HG02943 (cell line): ENCODE measurements around the gene NLGN1.

Experiments used
- ATAC-seq: cut with Tn5 transposase; IDR thresholded peaks from one replicate; pipeline ENCODE4 v1.9.1; 2021; ENCODE audit warnings: mild to moderate bottlenecking, low read depth, moderate library complexity; ENCODE audit not compliant: unreplicated experiment

Gene NLGN1

DNA sequence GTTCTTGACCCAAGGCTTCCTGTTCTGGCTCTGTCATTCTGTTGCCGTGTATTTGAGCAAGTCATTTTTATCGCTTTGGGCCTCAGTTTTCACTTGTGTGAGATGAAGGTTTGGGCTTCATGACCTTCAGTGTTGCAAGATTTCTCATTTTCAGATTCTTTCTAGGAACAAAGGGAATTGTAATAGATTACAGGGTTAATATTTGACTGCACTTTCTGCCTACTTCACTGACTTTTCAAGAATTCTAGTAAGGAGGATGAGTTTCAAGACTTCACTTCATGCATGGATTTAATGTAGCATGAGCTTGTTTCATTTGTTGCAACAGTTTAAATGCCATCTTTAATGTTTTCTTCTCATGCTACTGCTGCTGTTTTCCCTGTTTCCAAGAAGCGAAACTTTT lies 226.5 kb downstream of the NLGN1 start:
- ATAC-seq, result no peak

DNA sequence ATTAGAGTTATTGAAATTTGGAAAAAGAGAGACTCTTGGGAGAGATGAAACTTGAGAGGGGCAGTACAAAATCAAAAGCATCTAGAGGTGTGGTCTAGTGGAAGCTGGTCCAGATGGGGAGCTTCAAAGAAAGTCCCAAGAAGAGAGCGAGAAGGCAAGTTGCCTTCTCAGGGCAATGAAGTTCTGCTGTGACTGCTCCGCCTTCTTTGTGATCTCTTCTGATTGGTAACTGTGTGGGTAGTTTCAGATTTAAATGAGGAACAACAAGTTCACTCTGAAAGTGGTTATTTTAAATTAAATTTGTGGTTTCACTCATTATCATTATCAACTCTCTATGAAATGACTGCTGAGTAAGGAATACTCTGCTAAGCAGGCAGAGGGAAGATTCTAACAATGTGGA lies 233.3 kb downstream of the NLGN1 start:
- ATAC-seq, result no peak

DNA sequence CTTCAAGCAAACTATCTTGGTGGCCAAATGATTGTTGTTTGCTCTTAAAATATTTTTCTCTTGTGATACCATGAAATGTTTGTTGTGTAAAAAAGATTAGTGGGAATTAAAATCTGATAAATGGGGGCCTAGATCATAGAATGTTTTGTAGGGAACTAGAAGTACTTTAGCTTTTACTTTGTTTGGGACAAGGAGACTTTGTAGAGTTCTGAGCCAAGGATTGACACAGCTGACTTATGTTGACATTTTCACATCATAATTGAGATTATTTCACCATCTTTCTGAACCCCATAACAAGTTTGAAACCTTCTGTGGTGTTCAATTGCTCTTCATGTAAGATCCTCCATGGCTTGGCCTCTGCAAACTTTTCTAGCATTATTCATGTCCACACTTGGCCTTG lies 235.4 kb downstream of the NLGN1 start:
- no peak for ATAC-seq

DNA sequence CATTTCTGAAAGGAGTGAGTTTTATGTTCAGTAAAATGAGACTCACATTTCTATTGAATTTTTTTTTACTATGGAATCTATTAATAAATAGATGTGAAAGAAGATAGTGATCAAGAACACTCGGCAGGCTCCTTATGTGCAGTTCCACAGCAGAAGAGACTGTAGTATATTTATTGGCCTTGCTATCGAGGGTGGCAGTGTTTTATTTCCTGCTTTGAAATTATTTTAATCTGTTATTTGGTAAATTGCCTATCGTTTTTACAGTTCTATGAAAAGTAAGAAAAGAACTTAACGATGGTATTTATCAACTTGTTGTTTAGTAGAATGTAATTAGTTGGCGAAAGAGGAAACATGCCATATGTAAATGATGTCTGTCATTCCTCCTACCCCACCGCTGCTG lies 238.3 kb downstream of the NLGN1 start:
- no peak for ATAC-seq

DNA sequence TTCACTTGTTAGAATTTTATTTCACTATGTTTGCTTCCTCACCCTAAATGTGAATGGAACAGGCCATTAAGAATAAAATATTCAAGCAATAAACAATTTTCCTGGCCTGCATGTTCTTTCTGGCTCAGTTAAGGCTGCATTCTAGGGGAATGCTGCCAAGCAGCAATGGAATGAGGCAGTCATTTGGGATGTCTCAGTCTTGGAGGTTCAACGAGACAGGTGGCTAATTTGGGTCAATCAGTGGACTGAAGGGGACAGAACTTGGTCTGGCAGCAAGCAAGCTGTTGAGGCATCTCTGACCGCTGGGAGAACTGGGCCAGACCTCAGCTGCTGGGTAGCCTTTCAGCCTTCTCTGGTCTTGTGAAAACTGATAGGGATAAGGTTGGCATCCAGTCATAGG lies 241.6 kb downstream of the NLGN1 start:
- no peak for ATAC-seq

DNA sequence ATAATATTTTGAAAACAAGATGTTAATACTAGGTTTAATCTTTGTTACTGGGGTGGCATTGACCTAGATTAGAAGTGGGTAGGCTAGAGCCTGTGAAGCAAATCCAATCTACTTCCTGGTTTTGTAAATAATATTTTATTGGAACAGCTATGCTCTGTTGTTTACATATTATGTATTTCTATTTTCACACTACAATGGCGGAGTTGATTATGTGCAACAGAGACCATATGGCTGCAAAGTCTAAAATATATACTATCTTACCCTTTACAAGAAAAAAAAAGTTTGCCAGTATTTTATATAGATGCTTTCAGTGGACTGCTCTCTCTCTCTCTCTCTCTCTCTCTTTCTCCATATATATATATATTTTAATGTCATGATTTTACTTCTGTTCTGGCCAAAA lies 244.2 kb downstream of the NLGN1 start:
- ATAC-seq, result no peak

DNA sequence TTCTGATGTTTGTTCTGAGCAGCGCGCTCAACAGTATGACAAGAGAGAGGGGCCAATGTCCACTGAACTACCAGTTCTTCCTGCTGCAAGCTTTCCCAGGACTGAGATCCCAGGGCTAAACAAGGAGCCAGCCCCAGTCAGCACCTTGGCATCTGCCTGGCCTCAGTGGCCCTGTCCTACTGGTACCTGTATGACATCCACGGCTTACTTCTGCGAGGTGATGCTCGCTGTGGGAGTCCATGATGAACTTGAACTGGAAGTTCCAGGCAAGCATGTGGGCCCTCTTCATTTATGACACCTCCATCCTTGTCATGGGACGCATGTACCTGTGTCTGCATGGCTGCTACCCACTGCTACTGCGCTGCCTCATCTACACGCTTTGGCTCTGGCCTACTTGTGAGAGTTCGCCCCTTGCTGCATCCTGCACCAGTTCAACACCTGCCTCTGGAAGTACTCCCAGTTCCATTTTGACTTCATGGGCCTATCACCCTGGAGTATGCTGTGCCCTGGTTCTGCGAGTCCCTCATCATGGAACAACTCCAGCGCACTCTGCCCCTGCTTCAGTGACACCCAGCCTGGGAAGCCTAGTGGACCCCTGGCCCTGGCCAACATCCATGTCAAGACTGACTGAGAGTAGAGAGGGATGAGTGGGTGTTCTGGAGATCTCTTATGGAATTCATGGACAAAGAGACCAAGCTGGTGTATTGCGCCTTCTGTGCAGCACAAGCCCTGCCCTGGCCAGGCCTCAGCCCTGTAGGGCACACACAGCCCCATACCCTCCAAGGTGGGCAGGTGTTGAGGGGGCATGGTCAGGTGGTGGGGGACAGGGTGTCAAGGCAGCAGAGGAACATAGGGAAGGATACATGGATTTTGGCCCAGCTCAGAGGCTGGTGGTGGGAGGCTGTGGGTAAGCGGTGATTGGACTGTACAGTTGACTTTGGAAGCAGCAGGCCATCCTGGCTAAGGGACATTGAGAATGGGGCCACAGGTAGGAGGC lies 246.8 kb downstream of the NLGN1 start:
- ATAC-seq, result no peak

DNA sequence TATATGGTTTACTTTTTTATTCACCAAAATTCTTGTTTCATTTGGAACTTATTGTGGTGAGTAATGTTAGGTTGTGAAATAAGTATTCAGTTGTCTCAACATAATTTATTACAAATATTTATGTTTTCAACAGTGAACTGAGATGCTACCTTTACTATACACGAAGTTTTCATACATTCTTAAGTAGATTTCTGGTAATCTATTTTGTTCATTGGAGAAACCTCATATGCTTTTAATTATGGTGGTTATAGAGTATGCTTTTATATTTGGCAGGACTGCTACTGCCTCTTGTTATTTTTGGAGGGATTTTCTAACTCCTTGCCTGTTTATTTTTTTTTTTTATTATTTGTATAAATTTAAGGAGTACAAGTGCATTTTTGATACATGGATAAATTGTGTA lies 253.1 kb downstream of the NLGN1 start:
- ATAC-seq, result no peak

DNA sequence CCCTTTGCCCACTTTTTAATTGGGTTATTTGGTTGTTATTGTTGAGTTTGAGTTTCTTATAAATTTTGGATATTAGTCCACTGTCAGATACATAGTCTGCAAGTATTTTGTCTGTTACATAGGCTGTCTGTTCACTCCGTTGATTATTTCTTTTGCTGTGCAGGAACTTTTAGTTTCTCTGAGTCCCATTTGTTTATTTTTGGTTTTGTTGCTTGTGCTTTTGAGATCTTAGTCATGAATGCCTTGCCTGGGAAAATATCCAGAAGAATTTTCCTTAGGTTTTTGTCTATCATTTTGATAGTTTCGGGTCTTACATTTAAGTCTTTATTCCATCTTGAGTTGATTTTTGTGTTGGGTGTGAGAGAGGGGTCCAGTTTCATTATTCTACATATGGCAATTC lies 254.5 kb downstream of the NLGN1 start:
- ATAC-seq, result no peak

DNA sequence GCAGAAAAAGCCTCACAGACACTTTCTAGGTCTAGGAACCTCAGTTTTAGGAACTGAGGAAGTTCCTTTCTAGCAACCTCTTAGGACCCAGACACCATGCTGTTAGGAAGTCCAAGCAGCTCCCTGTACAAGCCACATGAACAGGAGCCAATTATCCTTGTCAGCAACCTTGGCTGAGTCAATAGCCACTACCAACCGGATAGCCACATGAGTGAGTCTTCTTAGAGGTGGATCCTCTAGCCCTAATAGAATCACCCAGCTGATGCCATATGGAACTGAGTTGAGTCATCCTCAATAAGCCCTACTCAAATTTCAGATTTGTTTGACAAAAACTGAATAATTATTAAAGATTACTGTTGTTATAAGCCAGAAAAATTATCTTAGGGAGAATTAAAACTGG lies 256.2 kb downstream of the NLGN1 start:
- ATAC-seq, result no peak

DNA sequence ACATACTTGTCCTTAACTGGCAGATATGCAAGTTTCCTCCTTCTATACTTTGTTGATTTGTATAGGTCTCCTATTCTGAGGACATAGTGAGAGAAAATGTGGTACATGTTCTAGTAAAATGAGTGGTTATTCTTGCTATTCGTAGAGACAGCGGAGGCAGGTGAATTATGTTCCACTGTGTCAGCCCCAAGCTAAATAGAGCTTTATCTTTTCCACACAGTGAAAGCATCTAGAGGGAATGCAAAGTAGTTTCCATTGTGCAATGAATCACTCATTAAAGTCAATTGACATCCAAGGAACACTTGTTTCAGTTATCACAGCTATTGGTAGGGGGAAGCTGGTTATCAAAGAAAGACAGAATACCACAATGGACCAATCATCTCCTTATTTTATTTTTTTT lies 262.4 kb downstream of the NLGN1 start:
- no peak for ATAC-seq

DNA sequence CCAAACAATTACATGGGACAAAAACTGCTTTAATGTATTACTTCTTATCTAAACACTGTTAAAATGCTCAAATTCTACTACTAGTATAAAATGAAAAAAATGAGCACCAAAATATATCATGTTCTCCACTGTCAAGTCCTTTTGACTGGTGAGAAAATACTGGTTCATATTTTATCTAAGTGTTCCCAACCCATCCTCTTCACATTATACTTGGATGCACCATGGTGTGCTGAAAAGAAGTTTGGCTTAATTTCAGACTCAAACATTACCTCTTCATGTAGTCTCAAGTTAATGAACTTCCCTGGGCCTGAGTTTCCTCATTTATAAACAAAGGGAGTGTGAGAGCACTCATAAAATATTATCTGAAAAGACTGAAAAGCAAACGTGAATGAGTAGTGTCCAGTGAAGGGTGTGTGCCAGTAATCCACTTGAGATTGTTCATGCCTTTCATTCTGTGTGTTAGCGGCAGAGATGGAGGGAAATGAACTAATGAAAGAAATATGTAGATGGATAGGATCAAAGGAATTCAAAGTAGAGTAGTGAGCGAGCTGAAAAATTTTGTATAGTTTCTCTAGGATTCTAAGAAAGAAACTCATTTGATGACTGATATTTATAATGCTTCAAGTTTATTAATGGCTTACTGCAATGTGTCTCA lies 263.2 kb downstream of the NLGN1 start:
- ATAC-seq, result no peak

DNA sequence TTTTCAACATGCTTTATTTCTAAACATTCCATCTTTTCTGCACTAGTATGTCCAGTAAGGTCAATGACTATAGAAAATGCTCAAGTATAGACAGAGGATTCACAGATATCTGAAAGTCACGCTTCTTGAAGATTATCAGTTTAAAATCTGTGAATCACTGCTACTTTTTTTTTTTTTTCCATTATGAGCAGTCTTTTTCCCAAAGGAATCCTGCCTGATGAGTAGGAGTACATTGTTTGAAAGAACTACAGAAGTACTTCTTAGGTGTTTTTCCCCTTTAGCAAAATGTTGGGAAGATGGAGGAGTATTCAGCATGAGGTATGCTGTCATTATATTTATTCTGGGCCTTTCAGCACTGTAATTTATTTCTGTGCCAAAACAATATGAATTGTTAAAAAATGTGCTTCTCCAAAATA lies 266.2 kb downstream of the NLGN1 start:
- no peak for ATAC-seq

DNA sequence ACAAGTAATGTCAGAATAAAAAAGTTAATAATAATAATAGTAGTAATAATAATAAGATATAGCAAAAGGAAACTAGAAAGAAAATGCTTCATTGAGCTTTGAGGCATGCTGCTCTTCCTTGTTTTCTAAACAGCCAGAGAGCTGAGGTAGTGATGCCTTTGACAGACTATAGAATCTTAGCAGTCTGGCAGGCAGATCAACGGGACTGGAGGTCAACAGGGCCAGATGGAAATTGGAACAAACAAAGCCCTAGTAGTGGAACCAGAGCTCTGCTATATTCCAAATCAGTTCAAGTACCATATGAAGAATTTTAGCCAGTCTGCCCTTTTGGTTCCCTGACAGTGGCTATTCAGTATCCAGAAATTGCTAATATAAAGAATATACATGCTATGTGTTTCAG lies 278.6 kb downstream of the NLGN1 start:
- no peak for ATAC-seq

DNA sequence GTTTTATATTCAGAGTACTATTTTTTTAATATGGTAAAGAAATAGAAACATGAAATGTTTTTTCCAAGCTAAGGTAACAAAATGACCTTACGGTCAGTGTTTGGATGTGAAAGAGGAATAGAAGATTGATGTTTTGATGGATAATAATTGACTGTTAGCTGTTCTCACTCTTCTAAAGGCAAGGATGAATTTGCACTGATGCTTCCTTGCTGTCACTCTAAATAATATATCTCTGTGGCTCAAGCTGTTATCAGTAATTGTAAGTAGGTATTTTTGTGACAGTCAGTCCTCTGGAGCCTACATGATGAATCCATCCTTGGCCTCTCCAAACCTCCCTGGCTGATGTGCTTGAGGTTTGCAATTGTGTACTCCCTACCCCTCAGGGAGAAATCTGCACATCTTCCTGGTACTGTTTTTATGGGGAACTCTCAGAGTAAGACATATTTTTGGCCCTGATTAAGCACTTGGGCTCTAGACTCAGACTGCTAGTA lies 283.7 kb downstream of the NLGN1 start:
- no peak for ATAC-seq

DNA sequence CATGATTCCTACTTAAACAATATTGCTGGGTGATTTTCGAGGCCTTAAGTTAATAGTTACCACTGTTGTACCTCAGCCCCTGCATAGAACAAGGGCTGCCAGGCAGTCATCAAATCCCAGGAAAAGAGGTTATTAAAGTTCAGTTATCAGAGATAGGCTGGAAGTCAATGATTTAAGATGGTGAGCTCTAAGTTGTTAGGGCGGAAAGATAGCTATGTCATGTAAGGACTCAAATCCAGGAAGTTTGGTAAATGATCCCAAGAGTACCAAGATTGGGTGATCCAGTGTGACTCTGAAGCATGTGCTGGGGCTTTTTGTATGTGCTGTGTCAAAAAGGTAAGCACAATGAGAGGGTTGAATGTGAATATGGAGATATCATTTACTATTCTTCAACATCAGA lies 287.9 kb downstream of the NLGN1 start:
- no peak for ATAC-seq

DNA sequence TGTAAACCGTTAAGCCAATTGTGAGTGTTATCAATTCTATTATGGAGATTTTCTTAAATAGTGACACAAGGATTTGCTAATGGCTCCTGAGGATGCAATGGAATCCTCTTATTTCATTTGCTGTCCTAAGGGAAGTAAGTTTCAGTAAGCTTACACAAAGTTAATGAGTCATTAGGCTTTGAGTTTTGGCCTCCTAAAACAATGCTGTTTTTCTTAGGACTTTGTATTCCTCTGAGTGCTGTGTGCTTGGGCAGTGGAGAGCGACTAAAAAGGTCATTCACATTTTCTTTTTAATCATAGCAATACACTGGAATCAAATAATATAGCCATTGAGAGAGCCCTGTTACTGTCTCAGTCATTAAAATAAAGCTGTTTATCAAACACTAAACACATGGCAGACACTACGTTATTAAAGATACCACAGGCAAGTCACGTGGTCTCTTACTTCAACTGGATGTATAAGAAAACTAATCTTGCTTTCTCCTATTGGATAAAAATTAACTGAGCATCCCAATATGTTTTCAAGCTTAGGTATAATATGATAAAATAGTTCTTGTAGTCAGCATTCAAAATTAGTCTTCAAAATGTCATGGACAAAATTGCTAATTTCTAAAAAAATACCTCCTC lies 290.8 kb downstream of the NLGN1 start:
- ATAC-seq, result no peak

DNA sequence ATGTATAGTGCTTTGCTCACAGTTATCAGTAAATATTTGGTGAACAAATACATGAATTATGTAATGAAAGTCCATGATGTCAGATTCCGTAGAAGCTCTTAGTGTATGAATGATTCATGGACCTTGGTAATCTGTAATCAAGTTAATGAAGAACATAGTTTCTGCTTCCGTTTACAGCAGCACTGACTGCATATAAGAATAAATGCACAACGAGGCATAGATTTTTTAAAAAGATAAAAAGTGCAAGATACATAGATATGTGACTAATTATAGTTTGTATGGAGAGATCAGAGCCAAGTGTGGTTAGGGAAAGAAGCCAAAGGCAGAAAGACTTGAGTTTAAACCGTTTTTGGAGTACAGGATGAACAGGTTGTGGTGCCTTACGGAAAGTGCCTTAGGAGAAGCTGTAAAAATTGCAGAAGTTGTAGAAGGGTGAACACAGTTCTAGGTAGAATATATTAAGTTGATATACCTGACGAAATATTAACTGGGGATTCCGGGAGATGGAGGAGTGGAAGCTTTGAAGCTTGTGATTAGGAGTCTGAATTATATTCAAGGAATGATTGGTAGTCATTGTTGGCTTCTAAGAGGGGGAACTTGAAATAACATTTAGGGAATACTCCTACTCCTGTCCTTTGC lies 293.1 kb downstream of the NLGN1 start:
- ATAC-seq, result no peak

DNA sequence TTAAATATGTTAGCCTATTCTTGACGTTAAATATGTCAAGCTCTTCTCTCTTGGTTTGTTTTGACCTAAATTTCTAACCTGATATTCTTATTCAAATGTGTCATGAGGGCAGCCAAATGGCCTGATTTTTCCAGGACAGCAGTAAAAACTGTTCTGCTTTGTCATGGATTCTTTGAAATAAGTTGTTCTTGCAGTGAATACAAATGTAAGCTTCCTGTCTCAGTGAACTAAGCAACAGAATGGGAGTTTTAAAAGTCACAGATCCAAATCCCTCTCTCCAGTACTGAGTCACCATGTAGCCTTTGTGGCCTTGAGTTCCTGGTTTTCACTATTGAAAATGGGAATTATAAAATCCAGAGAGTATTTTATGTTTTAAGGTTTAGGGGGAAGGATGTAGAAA lies 301.8 kb downstream of the NLGN1 start:
- ATAC-seq, result no peak

DNA sequence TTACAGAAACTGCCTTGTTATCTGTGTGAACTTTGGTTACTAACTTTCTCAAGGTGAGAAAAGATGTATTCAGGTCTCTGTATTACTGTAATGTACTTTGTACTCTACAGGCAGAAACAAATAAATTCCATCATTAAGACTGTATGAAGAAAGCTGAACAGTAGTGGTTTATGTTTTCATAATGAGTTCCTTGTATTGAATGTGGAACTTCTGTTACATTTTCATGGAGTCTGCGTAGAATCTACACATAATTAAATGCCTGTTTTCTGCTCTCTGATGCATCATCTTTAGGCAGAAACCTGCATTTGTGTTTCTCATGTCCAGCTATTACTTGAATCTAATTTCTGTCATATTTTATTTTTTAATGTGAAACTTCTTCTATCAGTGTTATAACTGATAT lies 302.8 kb downstream of the NLGN1 start:
- no peak for ATAC-seq

DNA sequence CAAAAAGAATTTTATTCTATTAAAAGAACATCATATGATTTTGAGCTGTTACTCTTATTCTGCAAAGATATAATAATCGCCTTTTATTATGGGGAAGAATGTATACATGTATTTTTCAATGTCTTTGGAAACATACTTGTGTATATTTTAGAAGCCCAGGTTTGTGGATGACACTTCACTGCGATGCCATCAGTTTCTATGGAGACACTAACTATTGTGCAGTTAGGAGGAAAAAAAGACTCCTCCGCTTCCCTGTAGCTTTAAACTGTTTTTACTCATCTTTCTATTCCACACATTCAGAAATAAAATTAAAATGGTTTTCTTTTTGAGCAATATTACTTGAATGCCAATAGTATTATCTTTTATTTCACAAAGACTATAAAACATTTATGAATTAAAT lies 305.0 kb downstream of the NLGN1 start:
- no peak for ATAC-seq
